Activated CD8-positive, alpha-beta T cell treated with anti-CD3 and anti-CD28 coated beads, Interleukin-2, amount 10 ng/mL, durations not matched to agents 7 days and 5 days (primary cell): ENCODE measurements around the gene MRPL50. TPM values are rescaled to one million over a fixed set of nuclear protein-coding genes. Genes with fewer than 3 reads are reported as not detected.

Experiments
- ATAC-seq: fragments of 150-1000 bp; cut with Tn5 transposase; one replicate; pipeline ENCODE4 v1.10.0; 2021; ENCODE audit warnings: moderate library complexity
- CTCF ChIA-PET: fragments of 350-600 bp; sonication (Branson Sonifier 250); formaldehyde crosslinking; loops from one replicate; lab custom pipeline; 2021; ENCODE audit warnings: antibody characterized with exemption; lab: Charles Lee
- POLR2A ChIA-PET: fragments of 350-600 bp; sonication (Branson Sonifier 250); formaldehyde crosslinking; loops from one replicate; lab custom pipeline; 2021; ENCODE audit warnings: antibody characterized with exemption; lab: Charles Lee
- DNase-seq: peaks from one replicate; pipeline ENCODE4 v3.0.0-alpha.2; 2020
- H3K27ac Mint-ChIP-seq: one replicate; pipeline ENCODE4 v1.8.0; 2021; ENCODE audit warnings: mild to moderate bottlenecking, mixed read lengths
- H3K27me3 Mint-ChIP-seq: one replicate; pipeline ENCODE4 v1.8.0; 2021; ENCODE audit warnings: low read depth, mixed read lengths
- H3K36me3 Mint-ChIP-seq: one replicate; pipeline ENCODE4 v1.8.0; 2021; ENCODE audit warnings: low read depth, mixed read lengths
- H3K4me1 Mint-ChIP-seq: one replicate; pipeline ENCODE4 v1.8.0; 2021; ENCODE audit warnings: low read depth, mixed read lengths
- H3K4me3 Mint-ChIP-seq: one replicate; pipeline ENCODE4 v1.8.0; 2021; ENCODE audit warnings: mild to moderate bottlenecking, mixed read lengths
- H3K9me3 Mint-ChIP-seq: one replicate; pipeline ENCODE4 v1.8.0; 2022; ENCODE audit warnings: mixed read lengths; ENCODE audit not compliant: insufficient read depth
- total RNA-seq, 2 experiments: library from RNA; stranded (reverse); gene quantifications; one replicate each; pipeline ENCODE4 v1.2.3, GENCODE V29; 2021

Gene MRPL50
- total RNA-seq, 2 experiments from 2014 or later = 9.4 to 10.2 TPM

GRCh38 chr9:101371813-101372212 lies 26.6 kb downstream of the MRPL50 start:
- ChIA-PET CTCF (interaction anchor here (1.5 kb wide), 1 partner anchor 16 kb away, joined by 6 read pairs; no protein-coding TSS in a partner anchor), POLR2A (no interaction called here)
- Mint-ChIP-seq H3K36me3 (no peaks in the 10 kb centered on the region), H3K9me3 (no peaks in the 10 kb centered on the region), H3K4me3 (no peak overlapping the region), H3K4me1 (no peaks in the 10 kb centered on the region), H3K27ac (no peak overlapping the region), H3K27me3 (peaks cover 5% of the 10 kb centered on the region)
- ATAC-seq = no peak
- no peak for DNase-seq

- Mint-ChIP-seq H3K27ac (no peak overlapping the region), H3K9me3 (no peaks in the 10 kb centered on the region), H3K4me3 (no peak overlapping the region), H3K4me1 (no peaks in the 10 kb centered on the region), H3K27me3 (peaks cover 5% of the 10 kb centered on the region), H3K36me3 (no peaks in the 10 kb centered on the region)
- DNase-seq (no peak), ATAC-seq (no peak)
- CTCF ChIA-PET = interaction anchor here (0.6 to 1.4 kb wide), 2 partner anchors 18 to 1481 kb away, joined by 3 to 7 read pairs; no protein-coding TSS in a partner anchor
- POLR2A ChIA-PET = interaction anchor here (1.2 kb wide), 1 partner anchor 29 kb away, joined by 5 read pairs; the partner anchor contains the start of genes MRPL50 and ZNF189
Observed at GRCh38 chr9:101369884-101370531, 28.4 kb downstream of the MRPL50 start.

DNA sequence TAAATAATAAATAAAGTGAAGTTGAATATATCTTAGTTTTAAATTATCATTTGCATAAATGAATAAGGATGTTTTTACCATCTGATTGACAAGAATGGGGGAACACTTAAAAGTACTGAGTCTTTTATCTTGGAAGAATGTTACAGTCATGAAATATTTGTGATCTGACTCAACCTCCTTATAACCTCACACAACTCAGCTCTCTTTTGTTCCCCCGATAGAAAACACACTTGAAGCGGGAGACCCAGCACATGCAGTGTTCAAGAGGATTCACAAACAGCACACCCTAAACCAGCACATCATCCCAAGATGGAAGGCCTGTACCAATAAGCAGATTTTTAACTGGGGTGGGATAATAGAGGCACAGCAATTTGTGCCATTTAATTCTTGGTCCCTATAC lies 29.1 kb downstream of the MRPL50 start:
- Mint-ChIP-seq H3K36me3 (no peaks in the 10 kb centered on the region), H3K4me3 (no peak overlapping the region), H3K27ac (no peak overlapping the region), H3K9me3 (no peaks in the 10 kb centered on the region), H3K4me1 (no peaks in the 10 kb centered on the region), H3K27me3 (peaks cover 5% of the 10 kb centered on the region)
- POLR2A ChIA-PET = no interaction called here
- DNase-seq (no peak), ATAC-seq (no peak)
- CTCF ChIA-PET = no interaction called here

DNA sequence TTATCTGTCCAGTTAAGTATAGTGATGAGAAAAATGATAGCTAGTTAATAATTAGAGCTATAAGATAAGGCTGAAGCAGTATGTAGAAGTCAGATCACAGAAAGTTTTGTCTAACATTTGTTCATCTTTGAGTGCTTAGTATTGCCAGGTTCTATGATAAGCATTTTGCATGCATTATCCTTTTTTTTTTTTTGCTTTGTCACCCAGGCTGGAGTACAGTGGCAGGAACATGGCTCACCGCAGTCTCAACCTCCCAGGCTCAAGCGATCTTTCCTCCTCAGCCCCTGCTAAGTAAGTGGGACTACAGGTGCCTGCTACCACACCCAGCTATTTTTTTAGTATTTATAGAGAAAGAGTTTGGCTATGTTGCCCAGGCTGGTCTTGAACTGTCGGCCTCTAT lies 31.1 kb downstream of the MRPL50 start:
- H3K36me3 Mint-ChIP-seq = no peaks in the 10 kb centered on the region
- peaks cover 3% of the 10 kb centered on the region for H3K27me3 Mint-ChIP-seq
- no peak overlapping the region for H3K27ac Mint-ChIP-seq
- ATAC-seq (no peak), DNase-seq (no peak)
- no peaks in the 10 kb centered on the region for H3K9me3 Mint-ChIP-seq
- ChIA-PET POLR2A (no interaction called here), CTCF (no interaction called here)
- H3K4me3 Mint-ChIP-seq = no peak overlapping the region
- no peaks in the 10 kb centered on the region for H3K4me1 Mint-ChIP-seq

- no peak overlapping the region for H3K27ac Mint-ChIP-seq
- ChIA-PET CTCF (no interaction called here), POLR2A (no interaction called here)
- no peaks in the 10 kb centered on the region for H3K9me3 Mint-ChIP-seq
- no peaks in the 10 kb centered on the region for H3K27me3 Mint-ChIP-seq
- no peaks in the 10 kb centered on the region for H3K4me1 Mint-ChIP-seq
- DNase-seq = no peak
- no peak overlapping the region for H3K4me3 Mint-ChIP-seq
- H3K36me3 Mint-ChIP-seq = no peaks in the 10 kb centered on the region
- no peak for ATAC-seq
Observed at GRCh38 chr9:101366038-101366756, 32.2 kb downstream of the MRPL50 start.

DNA sequence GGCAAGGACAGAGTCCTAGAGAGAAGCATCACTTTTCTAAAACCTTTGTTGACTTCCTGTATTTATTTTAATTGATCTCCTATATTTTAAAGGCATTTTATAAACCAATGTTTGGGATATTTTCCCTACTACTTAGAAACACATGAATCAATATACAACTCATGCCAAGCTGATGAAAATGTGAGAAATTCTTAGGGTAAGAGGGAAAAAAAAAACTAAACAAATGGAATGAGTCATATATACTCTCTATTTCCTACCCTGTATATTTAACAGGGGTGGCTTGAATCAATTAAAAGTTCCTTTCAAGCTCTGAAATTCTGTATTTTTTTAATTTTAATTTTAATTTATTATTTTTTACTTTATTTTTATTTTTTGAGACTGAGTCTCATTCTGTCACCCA lies 33.2 kb downstream of the MRPL50 start:
- no peak for ATAC-seq

DNA sequence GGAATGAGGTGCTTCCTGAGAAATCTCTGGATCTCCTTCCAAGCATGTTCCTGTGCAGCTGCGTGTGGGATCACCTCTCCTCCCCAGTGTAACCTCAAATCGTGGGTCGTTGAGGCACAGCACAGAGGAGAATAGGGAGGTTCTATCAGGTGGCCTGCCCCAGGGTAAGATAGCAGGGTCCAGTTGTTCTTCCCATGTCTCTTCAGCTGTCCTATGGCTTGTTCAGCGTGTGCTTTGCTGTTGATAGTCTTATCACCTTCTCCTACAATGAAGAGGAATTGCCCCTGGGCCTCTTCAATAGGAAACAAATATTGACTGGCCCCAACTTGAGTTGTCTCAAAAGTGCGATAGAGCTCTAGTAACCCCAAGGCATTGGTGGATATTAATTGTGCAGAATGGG lies 36.0 kb downstream of the MRPL50 start:
- Mint-ChIP-seq H3K36me3 (no peaks in the 10 kb centered on the region), H3K27ac (no peak overlapping the region), H3K27me3 (peaks cover 2% of the 10 kb centered on the region), H3K9me3 (no peaks in the 10 kb centered on the region), H3K4me1 (no peaks in the 10 kb centered on the region), H3K4me3 (no peak overlapping the region)
- POLR2A ChIA-PET = no interaction called here
- DNase-seq (no peak), ATAC-seq (no peak)
- CTCF ChIA-PET = interaction anchor here (1.0 kb wide), 1 partner anchor 11 kb away, joined by 3 read pairs; no protein-coding TSS in a partner anchor

More for the DNA sequence above, 33.2 kb downstream of the MRPL50 start:
- no peak overlapping the region for H3K4me3 Mint-ChIP-seq
- no peaks in the 10 kb centered on the region for H3K9me3 Mint-ChIP-seq
- ChIA-PET POLR2A (no interaction called here), CTCF (no interaction called here)
- no peak for DNase-seq
- H3K27ac Mint-ChIP-seq = no peak overlapping the region
- no peaks in the 10 kb centered on the region for H3K4me1 Mint-ChIP-seq
- peaks cover 2% of the 10 kb centered on the region for H3K27me3 Mint-ChIP-seq
- no peaks in the 10 kb centered on the region for H3K36me3 Mint-ChIP-seq

DNA sequence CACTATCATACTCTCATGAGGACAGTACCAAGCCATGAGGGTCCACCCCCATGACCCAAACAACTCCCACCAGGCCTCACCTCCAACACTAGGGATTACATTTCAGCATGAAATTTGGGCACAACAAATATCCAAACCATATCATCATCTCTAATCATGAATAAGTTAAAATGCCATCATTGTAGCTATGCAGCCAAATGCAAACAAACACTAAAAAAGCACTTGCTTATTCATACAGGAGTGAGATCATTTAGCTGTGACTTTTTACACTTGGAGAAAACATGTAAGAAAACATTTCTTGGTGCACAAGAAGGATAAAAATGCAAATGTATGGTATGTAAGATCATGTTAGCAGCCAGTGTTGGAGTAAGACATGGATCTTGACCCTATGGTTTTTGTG lies 37.8 kb downstream of the MRPL50 start:
- no peak overlapping the region for H3K27ac Mint-ChIP-seq
- H3K36me3 Mint-ChIP-seq = no peaks in the 10 kb centered on the region
- POLR2A ChIA-PET = no interaction called here

DNA sequence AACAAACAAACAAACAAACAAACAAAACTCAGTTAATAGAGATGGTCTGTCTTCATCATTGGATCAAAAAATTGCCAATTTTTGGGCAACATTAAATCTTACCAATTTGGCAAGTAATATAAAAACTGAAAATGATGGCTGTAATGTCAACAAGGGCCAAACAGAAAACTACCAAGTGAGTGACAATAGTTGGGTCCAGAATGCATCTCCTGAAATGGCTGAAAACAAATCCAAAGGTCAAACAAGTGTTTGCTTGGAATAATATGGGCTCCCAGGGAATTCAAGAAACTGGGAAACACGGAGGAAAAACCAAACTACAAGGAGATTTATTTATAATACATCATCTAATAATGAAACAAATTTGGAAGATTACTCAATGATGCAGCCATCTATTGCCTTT lies 38.7 kb downstream of the MRPL50 start:
- no peak for ATAC-seq
- CTCF ChIA-PET = no interaction called here
- H3K27me3 Mint-ChIP-seq = peaks cover 2% of the 10 kb centered on the region
- H3K36me3 Mint-ChIP-seq = no peaks in the 10 kb centered on the region
- no peak overlapping the region for H3K4me3 Mint-ChIP-seq
- DNase-seq = no peak
- POLR2A ChIA-PET = no interaction called here
- no peaks in the 10 kb centered on the region for H3K4me1 Mint-ChIP-seq
- H3K27ac Mint-ChIP-seq = no peak overlapping the region
- no peaks in the 10 kb centered on the region for H3K9me3 Mint-ChIP-seq

More for the DNA sequence above, 37.8 kb downstream of the MRPL50 start:
- no peaks in the 10 kb centered on the region for H3K4me1 Mint-ChIP-seq
- no peak for ATAC-seq
- H3K4me3 Mint-ChIP-seq = no peak overlapping the region
- peaks cover 2% of the 10 kb centered on the region for H3K27me3 Mint-ChIP-seq
- DNase-seq = no peak
- no peaks in the 10 kb centered on the region for H3K9me3 Mint-ChIP-seq
- CTCF ChIA-PET = no interaction called here

GRCh38 chr9:101356619-101357018 lies 41.8 kb downstream of the MRPL50 start:
- Mint-ChIP-seq H3K36me3 (no peaks in the 10 kb centered on the region), H3K9me3 (no peaks in the 10 kb centered on the region), H3K4me1 (no peaks in the 10 kb centered on the region), H3K27ac (no peak overlapping the region), H3K4me3 (no peak overlapping the region), H3K27me3 (peaks cover 2% of the 10 kb centered on the region)
- ChIA-PET POLR2A (no interaction called here), CTCF (no interaction called here)
- no peak for DNase-seq
- ATAC-seq = no peak

DNA sequence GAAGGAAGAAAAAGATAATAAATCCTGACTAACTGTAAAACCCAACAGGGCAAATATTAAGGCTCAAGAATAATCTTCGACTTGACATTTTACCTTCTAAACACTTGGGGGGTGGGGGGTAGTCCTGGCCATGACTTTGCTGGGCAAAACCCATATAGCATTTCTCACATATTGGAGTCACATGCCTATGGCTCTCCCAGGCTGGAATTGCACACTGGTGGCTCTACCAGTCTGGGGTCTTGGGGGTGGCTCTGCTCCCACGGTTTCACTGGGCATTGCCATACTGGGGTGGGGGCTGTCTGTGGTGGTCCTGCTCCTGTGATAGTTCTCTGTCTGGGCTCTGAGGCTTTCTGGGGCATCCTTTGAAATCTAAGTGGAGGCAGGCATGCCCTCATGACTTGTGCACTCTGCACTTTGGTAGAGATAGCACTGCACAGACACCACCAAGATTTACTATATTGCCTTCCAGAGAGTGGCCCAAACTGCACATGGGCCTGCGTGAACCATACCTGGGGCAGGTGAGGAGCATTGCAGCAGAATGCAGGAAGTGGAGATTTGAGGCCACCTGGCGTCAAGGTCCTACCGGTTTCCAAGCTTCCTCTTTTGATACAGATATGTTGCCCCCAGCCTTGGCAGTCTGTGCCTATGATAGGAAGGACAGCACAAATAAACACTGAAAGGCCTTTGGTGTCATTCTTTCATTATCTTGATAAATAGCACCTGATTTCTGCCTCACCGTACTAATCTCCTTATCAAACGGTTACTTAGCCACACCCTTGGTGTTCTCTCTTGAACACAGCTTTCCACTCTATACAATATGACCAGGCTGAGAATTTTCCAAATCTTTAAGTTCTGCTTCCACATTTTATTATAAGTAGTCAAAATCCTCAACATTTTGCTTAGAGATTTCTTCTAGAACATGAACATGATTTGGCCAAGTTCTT lies 43.4 kb downstream of the MRPL50 start:
- Mint-ChIP-seq H3K4me1 (no peaks in the 10 kb centered on the region), H3K27ac (no peak overlapping the region), H3K36me3 (no peaks in the 10 kb centered on the region), H3K4me3 (no peak overlapping the region), H3K27me3 (peaks cover 3% of the 10 kb centered on the region), H3K9me3 (no peaks in the 10 kb centered on the region)
- ChIA-PET POLR2A (no interaction called here), CTCF (no interaction called here)
- ATAC-seq (no peak), DNase-seq (no peak)
